ENCODE results near the gene GSE1. TPM values are rescaled to one million over a fixed set of nuclear protein-coding genes. Genes with fewer than 3 reads are reported as not detected.

The GSE1 gene
- total RNA-seq, 2 experiments from 2014 or later, result 18.4 to 19.8 TPM

- DNase-seq, result no peak
- Mint-ChIP-seq H3K27ac (peak overlapping the region; percentile 65), H3K9me3 (no peaks in the 10 kb centered on the region), H3K4me1 (peaks cover 32% of the 10 kb centered on the region), H3K27me3 (no peaks in the 10 kb centered on the region), H3K4me3 (no peak overlapping the region), H3K36me3 (ENCODE audit: low read depth) (peaks cover 55% of the 10 kb centered on the region)
- CTCF ChIA-PET, result no interaction called here
- POLR2A ChIA-PET, result no interaction called here
Observed at GRCh38 chr16:85680352-85680944, 67.3 kb downstream of the GSE1 start.

- Mint-ChIP-seq H3K36me3 (ENCODE audit: low read depth) (peaks cover 52% of the 10 kb centered on the region), H3K4me1 (peaks cover 35% of the 10 kb centered on the region), H3K27me3 (no peaks in the 10 kb centered on the region), H3K4me3 (no peak overlapping the region), H3K9me3 (no peaks in the 10 kb centered on the region), H3K27ac (no peak overlapping the region)
- POLR2A ChIA-PET, result no interaction called here
- DNase-seq, result no peak
- CTCF ChIA-PET, result no interaction called here
Observed at GRCh38 chr16:85681255-85681654, 68.1 kb downstream of the GSE1 start.

GRCh38 chr16:85682516-85682915, 69.4 kb downstream of the GSE1 start:
- DNase-seq, result no peak
- Mint-ChIP-seq H3K27ac (no peak overlapping the region), H3K27me3 (no peaks in the 10 kb centered on the region), H3K4me1 (peaks cover 40% of the 10 kb centered on the region), H3K4me3 (no peak overlapping the region), H3K36me3 (ENCODE audit: low read depth) (peaks cover 54% of the 10 kb centered on the region), H3K9me3 (no peaks in the 10 kb centered on the region)
- ChIA-PET CTCF (interaction anchor here (1.0 to 1.5 kb wide), 3 partner anchors 10 to 23 kb away, joined by 3 read pairs; no protein-coding TSS in a partner anchor), POLR2A (no interaction called here)

- Mint-ChIP-seq H3K9me3 (no peaks in the 10 kb centered on the region), H3K27ac (no peak overlapping the region), H3K4me1 (peaks cover 43% of the 10 kb centered on the region), H3K4me3 (no peak overlapping the region), H3K27me3 (no peaks in the 10 kb centered on the region), H3K36me3 (ENCODE audit: low read depth) (peaks cover 54% of the 10 kb centered on the region)
- ChIA-PET CTCF (interaction anchor here (1.0 to 1.5 kb wide), 3 partner anchors 9 to 24 kb away, joined by 3 read pairs; no protein-coding TSS in a partner anchor), POLR2A (interaction anchor here (1.0 kb wide), 1 partner anchor 10 kb away, joined by 3 read pairs; no protein-coding TSS in a partner anchor)
- no peak for DNase-seq
Observed at GRCh38 chr16:85683363-85683762, 70.2 kb downstream of the GSE1 start.

- ChIA-PET CTCF (interaction anchor here (1.1 to 1.4 kb wide), 3 partner anchors 30 to 70 kb away, joined by 3 to 5 read pairs (median 4); no protein-coding TSS in a partner anchor), POLR2A (interaction anchor here (0.6 kb wide), 1 partner anchor 11 kb away, joined by 3 read pairs; no protein-coding TSS in a partner anchor)
- no peak overlapping the region for H3K4me3 Mint-ChIP-seq
- no peaks in the 10 kb centered on the region for H3K9me3 Mint-ChIP-seq
- DNase-seq, result no peak
- H3K27ac Mint-ChIP-seq, result peak overlapping the region; percentile 6
- H3K4me1 Mint-ChIP-seq, result peaks cover 38% of the 10 kb centered on the region
- H3K27me3 Mint-ChIP-seq, result no peaks in the 10 kb centered on the region
- peaks cover 35% of the 10 kb centered on the region for H3K36me3 Mint-ChIP-seq (ENCODE audit: low read depth)
Observed at GRCh38 chr16:85685251-85685650, 72.1 kb downstream of the GSE1 start.

- peak; percentile 79 for DNase-seq
- CTCF ChIA-PET, result no interaction called here
- Mint-ChIP-seq H3K4me1 (peaks cover 27% of the 10 kb centered on the region), H3K36me3 (ENCODE audit: low read depth) (peaks cover 24% of the 10 kb centered on the region), H3K9me3 (no peaks in the 10 kb centered on the region), H3K27me3 (peaks cover 2% of the 10 kb centered on the region), H3K4me3 (peak overlapping the region; percentile 85), H3K27ac (peak overlapping the region; percentile 81)
- POLR2A ChIA-PET, result interaction anchor here (1.6 kb wide), 1 partner anchor 10 kb away, joined by 5 read pairs; no protein-coding TSS in a partner anchor
Observed at GRCh38 chr16:85686912-85687591, 73.9 kb downstream of the GSE1 start.

- Mint-ChIP-seq H3K36me3 (ENCODE audit: low read depth) (peaks cover 22% of the 10 kb centered on the region), H3K27ac (peak overlapping the region; percentile 81), H3K4me1 (peaks cover 25% of the 10 kb centered on the region), H3K27me3 (peaks cover 2% of the 10 kb centered on the region), H3K9me3 (no peaks in the 10 kb centered on the region), H3K4me3 (peak overlapping the region; percentile 85)
- DNase-seq, result peak; percentile 39
- POLR2A ChIA-PET, result interaction anchor here (1.4 to 2.0 kb wide), 3 partner anchors 10 to 109 kb away, joined by 5 to 6 read pairs (median 5); no protein-coding TSS in a partner anchor
- CTCF ChIA-PET, result interaction anchor here (0.6 to 1.3 kb wide), 3 partner anchors 30 to 1134 kb away, joined by 3 read pairs; no protein-coding TSS in a partner anchor
Observed at GRCh38 chr16:85687651-85688471, 74.7 kb downstream of the GSE1 start.

- Mint-ChIP-seq H3K27me3 (peaks cover 4% of the 10 kb centered on the region), H3K4me1 (peaks cover 18% of the 10 kb centered on the region), H3K36me3 (ENCODE audit: low read depth) (peaks cover 14% of the 10 kb centered on the region), H3K4me3 (peak within 1 kb of the TSS; percentile 85), H3K27ac (peak within 1 kb of the TSS; percentile 81), H3K9me3 (no peaks in the 10 kb centered on the region)
- CTCF ChIA-PET, result interaction anchor here (0.6 to 2.1 kb wide), 5 partner anchors 29 to 1133 kb away, joined by 3 to 5 read pairs (median 3); no protein-coding TSS in a partner anchor
- peak; percentile 94 for DNase-seq
- POLR2A ChIA-PET, result interaction anchor here (1.2 to 2.0 kb wide), 4 partner anchors 11 to 110 kb away, joined by 3 to 6 read pairs (median 5); no protein-coding TSS in a partner anchor
Observed at GRCh38 chr16:85688586-85689284, 75.6 kb downstream of the GSE1 start, which contains the start of gene GINS2. Gene GINS2, minus strand, starts transcription at chr16:85688954. Its CDS starts 56 bp downstream, at chr16:85688898.

- DNase-seq, result no peak
- Mint-ChIP-seq H3K27ac (no peak overlapping the region), H3K4me1 (peaks cover 18% of the 10 kb centered on the region), H3K36me3 (ENCODE audit: low read depth) (peaks cover 11% of the 10 kb centered on the region), H3K4me3 (peak overlapping the region; percentile 65), H3K27me3 (peaks cover 4% of the 10 kb centered on the region), H3K9me3 (no peaks in the 10 kb centered on the region)
- ChIA-PET CTCF (interaction anchor here (0.5 to 2.1 kb wide), 5 partner anchors 26 to 392 kb away, joined by 3 to 5 read pairs (median 3); no protein-coding TSS in a partner anchor), POLR2A (interaction anchor here (1.2 to 2.0 kb wide), 4 partner anchors 12 to 109 kb away, joined by 3 to 6 read pairs (median 5); no protein-coding TSS in a partner anchor)
Observed at GRCh38 chr16:85689285-85689949, 76.3 kb downstream of the GSE1 start.

GRCh38 chr16:85689950-85690320, 76.8 kb downstream of the GSE1 start:
- ChIA-PET CTCF (interaction anchor here (0.5 to 2.1 kb wide), 2 partner anchors 26 to 274 kb away, joined by 3 to 5 read pairs; no protein-coding TSS in a partner anchor), POLR2A (interaction anchor here (1.2 to 2.0 kb wide), 3 partner anchors 32 to 108 kb away, joined by 3 to 6 read pairs (median 5); no protein-coding TSS in a partner anchor)
- no peak overlapping the region for H3K27ac Mint-ChIP-seq

GRCh38 chr16:85690469-85691064, 77.4 kb downstream of the GSE1 start:
- ChIA-PET CTCF (interaction anchor here (2.1 kb wide), 1 partner anchor 275 kb away, joined by 5 read pairs; no protein-coding TSS in a partner anchor), POLR2A (interaction anchor here (1.4 kb wide), 1 partner anchor 9 kb away, joined by 3 read pairs; no protein-coding TSS in a partner anchor)
- Mint-ChIP-seq H3K4me1 (peaks cover 18% of the 10 kb centered on the region), H3K9me3 (no peaks in the 10 kb centered on the region), H3K27ac (no peak overlapping the region), H3K36me3 (ENCODE audit: low read depth) (peaks cover 11% of the 10 kb centered on the region), H3K4me3 (no peak overlapping the region), H3K27me3 (peaks cover 4% of the 10 kb centered on the region)
- DNase-seq, result no peak

More at GRCh38 chr16:85689950-85690320, 76.8 kb downstream of the GSE1 start:
- Mint-ChIP-seq H3K27me3 (peaks cover 4% of the 10 kb centered on the region), H3K36me3 (ENCODE audit: low read depth) (peaks cover 11% of the 10 kb centered on the region), H3K4me1 (peaks cover 18% of the 10 kb centered on the region), H3K9me3 (no peaks in the 10 kb centered on the region), H3K4me3 (peak overlapping the region; percentile 3)
- no peak for DNase-seq

All from activated CD4-positive, alpha-beta memory T cell treated with anti-CD3 and anti-CD28 coated beads, Interleukin-2, amount 10 ng/mL, durations not matched to agents 7 days and 5 days (primary cell).